Neural progenitor cell (in vitro differentiated cells): Measurements from ENCODE around the gene NRCAM.

ENCODE experiments used
- CTCF ChIP-seq: fragments of 200-600 bp; sonication (generic); IDR thresholded peaks from 2 replicates; pipeline ENCODE4 v1.5.1; 2017; ENCODE audit warnings: antibody characterized with exemption, mild to moderate bottlenecking
- EZH2 ChIP-seq: fragments of 200-600 bp; sonication (generic); IDR thresholded peaks from 2 replicates; pipeline ENCODE4 v1.6.1; 2017; ENCODE audit warnings: antibody characterized with exemption, mild to moderate bottlenecking, moderate library complexity

GRCh38 chr7:108232076-108232475 lies 224.2 kb downstream of the NRCAM start:
- TF ChIP-seq CTCF (no peak), EZH2 (no peak)
